NCI-H1417 treated with DMSO at 0.1 percent for 48 hours (cell line): ENCODE results near the gene GLI3.

Source experiments
- DNase-seq: peaks from one replicate; lab custom pipeline; 2025; lab: John Stamatoyannopoulos, UW

The GLI3 gene

DNA sequence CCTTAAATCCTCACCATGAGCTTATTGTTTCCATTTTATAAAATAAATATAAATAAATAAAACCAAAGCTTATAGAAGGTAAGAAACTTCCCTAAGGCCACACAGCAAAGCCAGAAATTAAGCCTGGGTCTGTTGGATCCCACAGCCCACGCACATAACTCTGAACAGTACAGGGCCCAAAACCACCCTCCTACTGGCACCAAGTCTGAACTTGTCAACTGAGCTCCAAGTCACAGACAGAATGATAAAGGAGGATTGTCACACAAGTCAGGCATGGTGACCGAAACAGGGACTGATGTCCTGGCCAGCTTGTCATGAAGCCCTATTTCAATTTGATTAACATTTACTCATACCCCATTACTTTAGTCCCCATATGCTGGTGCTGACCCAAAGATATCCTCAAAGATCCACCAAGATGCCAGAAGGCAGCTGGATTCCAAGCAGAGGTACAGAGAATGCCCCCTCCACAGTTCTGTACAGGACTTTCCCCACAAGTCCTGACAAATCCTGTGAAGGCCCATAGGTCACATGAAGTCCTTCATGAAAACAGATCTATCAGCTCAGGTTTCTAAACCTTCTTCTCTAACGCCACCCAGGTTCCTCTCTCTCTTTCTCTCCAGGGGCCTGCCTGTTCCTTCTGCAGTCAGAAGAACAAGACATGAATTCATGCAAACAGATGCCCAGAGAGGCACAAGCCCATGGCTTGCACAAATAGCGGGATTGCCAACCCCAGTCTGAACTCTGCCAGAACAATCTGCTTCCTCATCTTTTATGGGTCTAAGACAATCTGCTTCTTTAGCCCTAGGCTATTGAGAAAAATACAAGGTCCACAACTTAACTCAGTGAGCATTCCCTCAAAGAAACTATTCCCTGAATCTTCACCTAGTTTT lies 60.9 kb downstream of the GLI3 start:
- DNase-seq: no peak

DNA sequence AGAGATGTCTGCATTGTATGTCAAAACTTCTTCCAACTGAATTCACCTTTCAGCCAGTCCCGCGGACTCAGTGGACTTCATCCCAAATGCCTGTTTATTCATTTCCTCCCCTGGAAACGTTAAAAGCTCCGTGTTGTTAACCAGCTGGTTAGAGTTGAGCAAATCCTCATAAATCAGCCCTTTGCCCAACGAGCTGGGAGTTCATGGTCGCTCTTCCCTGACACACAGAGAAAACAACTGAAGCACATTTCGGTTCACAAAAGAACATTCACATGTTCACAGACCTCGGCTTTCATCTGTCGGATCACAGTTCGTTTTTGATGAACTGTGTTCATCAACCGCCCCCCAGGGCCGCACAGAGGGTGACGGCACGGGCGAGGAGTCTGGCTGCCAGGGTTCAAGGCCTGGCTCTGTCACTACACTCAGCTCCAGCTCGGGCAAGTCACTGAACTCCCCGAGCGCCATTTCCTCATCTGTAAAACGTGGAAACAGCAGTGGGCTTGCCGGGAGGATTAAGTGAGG lies 62.6 kb downstream of the GLI3 start:
- DNase-seq: no peak

DNA sequence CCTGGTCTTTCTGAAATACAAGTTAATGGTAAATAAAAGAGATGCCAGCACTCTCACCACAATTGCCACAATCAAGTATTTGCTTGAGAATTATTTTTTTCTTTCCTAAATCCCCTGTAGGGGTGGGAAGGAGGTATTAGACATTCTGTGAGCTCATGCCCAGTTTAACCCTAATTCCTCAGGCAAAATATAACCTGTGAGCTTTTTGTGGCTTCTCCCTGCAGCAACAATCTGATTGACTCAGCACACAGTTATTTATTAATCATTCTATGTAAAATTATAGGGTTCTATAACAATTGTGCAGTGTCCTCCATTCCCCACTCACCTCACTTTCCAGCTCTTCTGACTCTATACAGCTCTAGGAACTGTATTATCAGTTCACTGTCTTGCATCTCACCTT lies 66.3 kb downstream of the GLI3 start:
- DNase-seq: no peak

DNA sequence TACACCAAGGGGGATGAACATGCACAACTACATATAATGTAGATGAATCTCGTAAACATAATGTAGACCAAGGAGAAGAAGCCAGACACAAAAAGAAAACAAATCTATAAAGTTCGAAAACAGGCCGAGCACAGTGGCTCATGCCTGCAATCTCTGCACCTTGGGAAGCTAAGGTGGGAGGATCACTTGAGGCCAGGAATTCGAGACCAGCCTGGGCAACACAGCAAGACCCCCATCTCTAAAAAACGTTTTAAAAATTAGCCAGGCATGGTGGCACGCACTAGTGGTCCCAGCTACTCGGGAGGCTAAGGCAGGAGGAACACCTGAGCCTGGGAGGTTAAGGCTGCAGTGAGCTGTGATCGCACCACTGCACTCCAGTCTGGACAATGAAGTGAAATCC lies 68.5 kb downstream of the GLI3 start:
- DNase-seq: no peak

DNA sequence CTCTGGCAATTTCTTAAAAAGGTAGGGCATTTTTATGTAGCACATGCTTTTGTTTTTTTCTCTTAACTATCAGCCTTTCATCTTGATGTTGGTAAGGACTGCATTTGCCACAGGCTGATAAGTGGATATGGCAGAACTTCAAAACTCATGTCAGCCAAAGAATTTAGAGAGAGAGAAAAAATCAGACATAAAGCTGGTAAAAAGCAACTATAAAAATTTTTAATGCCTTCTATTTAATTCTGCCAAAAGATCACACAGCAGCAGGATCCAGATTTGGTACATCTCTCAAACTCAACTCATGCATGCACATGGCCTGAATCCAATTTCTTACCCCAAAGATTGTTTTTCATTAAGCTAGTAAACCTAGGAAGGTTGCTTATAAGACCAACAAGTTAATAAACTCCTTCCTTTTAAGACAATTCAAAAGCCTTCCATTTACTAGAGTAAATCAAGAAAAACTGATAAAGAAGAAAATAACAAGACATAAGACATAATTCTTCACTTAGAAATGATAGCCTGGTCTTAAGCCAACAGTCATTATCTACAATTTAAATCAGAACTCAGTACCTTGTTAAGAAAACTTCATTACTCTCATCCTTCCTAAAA lies 69.3 kb downstream of the GLI3 start:
- no peak for DNase-seq

DNA sequence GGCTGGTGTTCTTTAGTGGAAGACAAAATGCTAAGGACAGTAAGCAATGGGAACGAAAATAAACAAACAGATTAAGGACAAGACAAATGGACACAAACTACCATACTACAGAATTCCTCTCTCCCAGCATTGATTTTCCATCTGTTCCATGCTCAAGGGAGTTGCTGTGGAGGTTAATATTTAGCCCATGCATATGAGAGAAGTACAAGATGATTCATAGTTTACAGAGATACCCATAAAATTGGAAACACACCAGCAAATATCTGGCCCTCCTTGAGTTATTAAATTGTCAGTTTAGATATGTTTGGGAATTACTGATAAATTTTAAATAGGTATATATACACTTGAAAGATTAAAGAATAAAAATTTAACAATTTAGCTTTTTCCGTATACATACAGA lies 69.8 kb downstream of the GLI3 start:
- DNase-seq: no peak

DNA sequence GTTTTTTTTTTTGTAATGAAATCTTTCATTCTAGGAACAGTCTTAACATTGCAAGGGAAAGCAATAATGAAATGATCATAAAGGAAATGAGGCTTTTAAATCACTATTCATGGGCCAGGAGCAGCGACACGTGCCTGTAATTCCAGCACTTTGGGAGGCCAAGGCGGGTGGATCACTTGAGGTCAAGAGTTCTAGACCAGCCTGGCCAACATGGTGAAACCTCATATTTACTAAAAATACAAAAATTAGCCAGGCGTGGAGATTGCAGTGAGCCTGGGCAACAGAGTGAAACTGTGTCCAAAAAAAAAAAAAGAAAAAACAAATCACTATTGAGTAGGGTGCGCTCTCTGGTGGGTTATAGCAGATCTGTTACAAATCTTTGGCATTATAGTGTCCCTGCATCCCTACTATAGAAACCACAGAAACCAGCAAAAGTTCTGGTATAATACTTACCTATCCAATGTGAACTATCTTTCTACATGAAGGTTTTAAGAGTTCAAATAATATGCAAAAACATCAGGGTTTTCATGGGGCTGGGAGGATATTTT lies 72.1 kb downstream of the GLI3 start:
- DNase-seq: no peak

DNA sequence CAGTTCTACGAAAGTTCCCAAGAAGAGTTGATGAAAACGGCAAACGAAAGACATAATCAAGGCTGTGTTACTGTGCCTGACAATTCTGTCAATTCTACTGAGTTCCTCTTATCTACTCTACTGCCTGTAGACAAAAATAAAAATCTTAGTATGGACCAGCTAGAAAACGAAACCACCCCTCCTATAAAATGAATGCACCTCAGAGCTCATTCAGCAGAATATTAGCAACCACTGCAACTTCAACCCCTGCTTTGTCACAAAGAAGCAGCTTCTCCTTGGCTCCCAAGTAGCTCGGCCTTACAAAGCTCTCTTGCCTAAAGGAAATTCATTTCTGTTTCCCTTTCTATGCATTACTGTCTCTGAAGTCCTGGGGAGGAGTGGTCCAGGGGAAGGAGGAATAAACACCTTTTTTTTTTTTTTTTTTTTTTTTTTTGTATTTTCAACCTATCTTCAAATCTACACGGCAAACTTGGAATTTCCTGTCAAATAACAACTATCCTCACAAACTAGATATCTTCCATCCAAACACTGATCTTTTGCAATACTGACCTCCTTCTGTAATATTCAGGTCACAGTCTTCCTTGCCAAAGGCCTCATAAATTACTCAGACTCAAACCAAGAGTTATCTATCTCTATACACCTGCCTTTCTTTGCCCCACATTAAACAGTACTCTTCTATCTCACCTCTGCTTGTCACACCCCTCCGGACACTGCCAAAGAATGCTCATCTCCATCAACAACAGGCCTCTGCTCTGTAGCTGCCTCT lies 74.3 kb downstream of the GLI3 start:
- DNase-seq: no peak

DNA sequence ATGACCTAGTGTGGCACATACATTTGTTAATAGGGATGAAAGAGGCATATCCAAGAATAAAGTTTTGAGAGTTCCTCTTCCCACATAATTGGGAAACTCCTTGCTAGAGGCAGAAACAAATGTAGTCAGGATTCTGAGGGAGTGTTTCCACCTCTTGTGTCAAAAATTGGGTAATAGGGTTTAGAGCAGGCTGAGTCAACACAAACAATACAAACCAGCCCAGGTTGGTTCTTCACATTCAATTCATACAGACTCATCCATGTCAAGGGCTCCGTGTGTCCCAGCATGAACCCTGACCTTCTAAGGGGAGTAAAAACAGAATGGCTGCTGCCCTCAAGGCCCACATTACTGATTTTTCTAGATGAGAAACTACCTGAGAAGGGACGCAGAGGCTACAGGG lies 75.3 kb downstream of the GLI3 start:
- no peak for DNase-seq

DNA sequence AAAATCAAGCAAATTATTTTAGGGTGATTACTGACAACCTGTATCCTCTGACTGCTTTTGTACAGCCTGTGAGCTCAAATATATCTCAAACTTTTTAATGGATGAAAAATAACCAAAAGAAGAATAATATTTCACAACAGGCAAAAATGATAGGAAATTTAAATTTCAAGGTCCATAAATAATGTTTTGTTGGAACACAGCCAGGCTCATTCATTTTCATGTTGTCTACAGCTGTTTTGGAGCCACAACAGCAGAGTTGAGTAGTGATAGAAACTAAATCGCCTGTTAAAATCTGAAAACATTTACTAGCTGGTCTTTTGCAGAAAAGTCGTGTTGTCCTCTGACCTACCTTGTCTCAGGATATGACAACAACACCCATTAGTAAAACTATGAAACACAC lies 75.9 kb downstream of the GLI3 start:
- DNase-seq: no peak

DNA sequence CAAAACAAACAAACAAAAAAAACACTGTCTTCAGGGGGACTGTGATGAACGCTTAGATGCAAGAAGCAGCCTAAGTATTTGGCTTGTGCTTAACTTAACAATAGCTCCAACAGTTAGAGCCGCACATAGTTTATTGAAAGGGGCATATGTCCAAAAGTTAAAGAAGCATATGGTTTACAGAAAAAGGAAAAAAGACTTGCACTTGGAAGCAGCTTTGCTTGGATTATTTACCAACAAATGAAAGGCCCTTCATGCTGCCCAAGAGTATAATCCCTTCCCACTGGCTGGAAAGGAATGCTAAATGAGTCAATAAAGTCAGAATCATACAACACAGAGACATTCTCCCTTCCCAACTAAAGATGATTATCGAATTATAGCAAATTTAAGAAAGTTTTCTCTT lies 77.9 kb downstream of the GLI3 start:
- no peak for DNase-seq

DNA sequence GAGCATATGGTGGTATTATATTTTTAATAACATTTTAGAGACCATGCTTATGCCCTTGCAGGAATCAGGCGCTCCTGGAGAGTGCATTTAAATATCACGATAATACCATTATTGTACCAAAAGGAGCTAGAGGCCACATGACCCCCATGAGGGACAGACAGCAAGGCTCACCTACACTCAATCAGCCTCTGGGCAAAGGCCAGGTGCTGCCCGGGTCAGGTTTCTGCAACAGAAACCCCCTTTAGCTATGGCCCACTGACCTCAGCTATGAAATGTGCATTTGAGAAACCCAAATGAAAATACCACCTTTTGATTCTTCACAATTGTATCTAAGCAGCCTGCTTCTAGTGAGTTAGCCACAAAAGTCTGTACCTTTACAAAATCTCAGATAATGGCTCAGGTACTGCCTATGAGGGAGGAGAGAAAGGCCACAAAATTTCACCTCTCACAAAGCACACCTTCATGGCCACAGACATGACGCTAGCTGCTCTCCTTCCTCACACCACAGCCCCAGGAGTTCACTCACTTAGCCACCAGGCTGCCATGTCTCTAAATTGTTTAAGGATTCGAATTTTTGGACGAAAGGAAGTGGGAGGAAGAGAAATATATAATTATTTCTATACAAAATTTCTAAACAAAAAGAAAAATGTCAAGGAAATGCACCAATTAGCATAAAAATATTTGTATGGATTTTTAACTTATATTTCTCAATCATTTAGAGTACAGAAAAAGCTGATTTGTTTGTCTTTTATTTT lies 79.9 kb downstream of the GLI3 start:
- no peak for DNase-seq

DNA sequence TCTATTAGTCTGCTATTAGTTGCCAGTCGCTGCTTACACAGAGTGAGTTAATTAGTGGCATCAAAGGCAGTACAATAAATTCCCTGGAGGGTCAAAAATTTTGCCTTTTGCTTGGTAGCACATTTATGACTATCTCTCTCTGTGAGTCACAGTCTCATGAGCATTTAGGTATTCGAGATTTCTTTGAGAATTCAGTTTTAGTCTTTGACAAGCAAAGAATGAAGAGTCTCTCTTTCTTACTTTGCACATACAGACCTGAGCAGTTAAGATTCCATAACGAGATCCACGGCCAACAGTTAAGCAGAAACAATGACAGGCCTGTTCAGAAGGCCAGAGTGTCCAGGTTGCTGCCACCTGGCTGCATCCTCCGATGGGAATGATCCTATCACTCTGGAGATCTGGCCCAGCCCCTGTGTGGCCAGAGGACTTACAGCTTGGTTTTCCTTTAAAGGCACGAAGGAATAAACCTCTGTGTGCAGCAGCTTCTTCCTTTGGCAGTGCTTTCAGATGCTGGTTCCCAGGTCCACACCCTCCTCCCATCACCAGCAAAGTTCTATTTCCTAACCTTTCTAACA lies 80.6 kb downstream of the GLI3 start:
- no peak for DNase-seq

DNA sequence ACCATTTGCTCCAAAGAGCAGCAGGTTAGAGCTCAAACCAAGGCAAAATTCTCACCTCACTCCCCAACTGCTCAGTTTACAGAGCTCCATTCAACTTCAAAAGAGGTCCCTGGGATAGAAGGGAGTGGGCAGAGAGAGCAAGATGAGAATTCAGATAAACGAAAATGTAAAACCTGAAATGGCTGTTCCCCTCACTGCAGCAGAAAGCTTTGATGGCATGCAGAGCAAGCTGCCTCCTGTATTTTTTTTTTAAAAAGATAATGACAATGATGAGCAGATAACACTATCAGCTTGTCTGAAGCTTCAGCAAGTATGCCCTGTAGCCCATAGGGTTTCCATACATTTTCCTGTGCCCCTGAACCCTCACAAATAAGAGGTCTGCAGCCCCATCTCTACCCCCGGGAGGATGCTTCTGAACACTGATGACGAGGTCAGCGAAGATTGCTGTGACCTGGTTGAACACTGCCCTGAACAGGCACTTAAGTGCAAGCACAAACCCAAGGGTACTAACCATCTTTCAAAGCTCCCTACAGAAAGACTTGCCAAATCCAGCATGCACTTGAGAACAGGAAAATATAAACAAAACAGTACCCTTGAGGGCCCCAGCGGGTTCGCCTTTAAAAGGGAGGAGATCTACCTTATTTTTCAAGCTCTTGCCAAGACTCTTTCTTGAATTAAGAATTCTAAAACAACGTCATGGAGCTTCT lies 81.3 kb downstream of the GLI3 start:
- no peak for DNase-seq

DNA sequence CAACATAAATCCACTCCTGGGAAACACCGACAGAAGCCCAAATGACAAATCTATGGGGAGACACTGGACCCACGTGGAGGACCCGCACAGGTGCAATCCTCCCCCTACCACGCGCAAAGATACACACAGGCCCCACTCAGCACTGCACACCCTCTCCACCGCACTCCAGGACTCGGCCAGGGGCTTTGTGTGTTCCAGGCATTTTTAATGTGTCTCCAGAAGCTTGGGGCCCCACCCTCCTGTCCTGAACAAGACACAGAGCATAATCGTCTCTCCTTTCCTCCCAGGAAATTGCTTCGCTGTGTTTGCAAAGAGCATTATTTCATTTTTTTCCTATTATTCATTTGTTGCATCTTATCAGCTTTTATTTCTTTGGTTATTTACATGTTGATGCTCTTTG lies 82.8 kb downstream of the GLI3 start:
- no peak for DNase-seq

DNA sequence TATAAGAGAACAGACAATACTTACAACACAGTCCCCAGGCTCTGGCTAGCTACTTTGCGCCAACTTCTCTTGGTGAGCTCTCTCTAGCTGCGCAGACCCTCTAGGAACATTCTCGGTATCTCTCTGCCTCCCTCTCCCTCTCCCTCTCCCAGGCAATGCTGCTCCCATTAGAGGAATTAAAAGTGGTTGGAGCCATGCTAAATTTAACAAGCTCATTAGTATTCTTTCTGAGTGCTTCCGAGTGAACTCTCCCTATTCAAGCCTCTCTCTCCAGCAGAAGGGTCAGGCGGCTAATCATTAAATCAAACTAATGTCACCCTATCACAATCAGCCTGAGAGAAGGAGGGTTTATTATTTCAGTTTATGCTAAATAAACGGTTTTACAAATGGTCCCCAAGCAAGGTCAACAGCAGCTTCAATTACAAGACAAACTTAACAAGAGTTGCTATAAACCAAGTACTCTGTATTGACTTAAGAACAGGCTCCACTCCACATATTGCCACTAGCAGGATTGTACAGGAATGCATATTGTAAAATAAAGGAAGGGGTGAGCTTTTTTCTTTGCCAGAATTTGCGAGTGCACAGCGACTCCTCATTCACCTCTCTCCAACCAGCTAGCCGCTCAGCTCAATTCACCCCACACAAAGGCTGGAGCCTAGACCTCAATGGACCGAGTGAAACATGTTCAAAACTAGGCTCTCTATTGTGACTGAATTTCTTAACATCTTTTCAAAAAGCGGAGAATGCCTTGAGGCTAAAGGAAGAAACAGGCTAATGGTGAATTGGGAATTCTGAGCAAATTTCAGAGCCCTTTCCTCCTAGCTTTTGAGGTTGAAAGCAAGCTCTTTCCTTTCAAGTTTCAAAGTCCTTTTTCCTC lies 84.4 kb downstream of the GLI3 start:
- DNase-seq: no peak

DNA sequence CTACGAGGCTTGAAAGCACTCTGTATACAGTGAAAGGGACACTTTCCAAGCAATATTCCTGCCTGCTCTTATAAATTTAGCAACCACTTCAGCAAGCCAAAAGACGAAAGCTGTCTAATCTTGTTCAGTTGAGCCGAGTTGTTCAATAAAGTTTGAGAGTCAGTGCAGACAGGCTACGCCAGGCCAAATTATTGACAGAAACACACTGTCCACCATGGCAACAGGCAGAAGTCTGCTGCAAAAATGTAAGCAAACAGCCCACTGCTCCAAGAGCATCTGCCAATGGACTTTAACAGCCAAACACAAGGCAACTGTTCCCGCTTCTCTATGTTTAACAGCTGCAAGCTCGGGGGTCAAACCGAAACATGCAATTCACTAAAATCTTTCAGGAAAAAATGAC lies 85.7 kb downstream of the GLI3 start:
- DNase-seq: no peak

DNA sequence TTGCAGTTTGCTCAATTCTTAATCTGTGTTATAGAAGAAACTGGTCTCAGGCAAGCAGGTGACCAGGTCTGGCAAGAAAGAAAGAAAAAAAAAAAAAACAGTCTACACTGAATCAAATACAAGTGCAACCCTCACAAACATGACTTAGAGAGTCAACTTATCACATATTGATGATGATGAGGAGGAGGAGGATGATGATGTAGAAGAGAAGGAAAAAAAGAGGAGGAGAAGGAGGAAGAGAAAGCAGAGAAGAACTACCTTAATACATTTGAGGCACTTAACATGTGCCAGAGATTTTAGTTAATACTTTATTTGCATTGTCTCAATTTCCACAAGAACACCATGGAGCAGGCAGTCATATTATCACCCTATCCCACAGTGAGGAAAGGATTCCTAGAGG lies 91.5 kb downstream of the GLI3 start:
- DNase-seq: no peak

DNA sequence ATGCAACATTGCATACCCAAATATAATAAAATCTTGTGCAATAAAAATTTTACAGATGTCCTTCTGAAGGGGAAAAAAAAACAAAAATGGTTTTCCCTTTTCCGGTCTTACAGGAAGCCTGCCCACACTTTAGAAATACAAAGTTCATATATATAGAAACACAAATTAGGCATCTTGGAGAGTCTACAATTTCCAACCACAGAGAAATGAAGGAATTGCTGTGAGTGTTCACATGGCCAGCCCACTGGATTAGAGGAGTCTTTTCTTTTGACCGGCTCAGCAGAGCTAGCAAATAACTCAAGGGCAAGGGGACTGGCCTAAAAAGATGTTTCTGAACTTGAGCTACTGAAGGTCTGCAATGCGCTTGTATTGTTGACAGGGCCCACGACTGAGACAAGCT lies 92.4 kb downstream of the GLI3 start:
- no peak for DNase-seq
